ENCODE results near the gene PDE4B.

PDE4B gene

DNA sequence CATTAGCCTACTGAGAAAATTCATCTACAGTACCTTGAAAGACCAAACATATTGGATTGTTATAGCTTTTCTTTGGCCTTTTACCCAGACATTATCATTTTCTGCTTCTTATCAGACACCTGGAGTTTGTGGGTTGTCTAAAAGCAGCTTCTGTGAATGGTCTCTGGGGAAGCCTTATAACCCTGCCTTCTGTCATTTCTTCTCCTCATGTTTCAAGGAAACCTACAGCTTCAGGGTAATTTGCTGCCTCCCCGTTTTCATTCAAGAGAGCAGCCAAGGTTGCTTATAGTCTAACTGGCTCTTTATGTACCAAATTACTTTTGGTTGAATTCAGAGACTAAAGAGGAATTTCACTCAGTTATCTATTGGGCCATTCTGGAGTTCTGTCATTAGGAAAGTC is 453.0 kb downstream of the PDE4B start:
- no peaks in the 10 kb centered on the region for H3K9me3 ChIP-seq (ENCODE audit: control insufficient read depth in 5 of 5, low read length in 5 of 5)
- H3K4me1 ChIP-seq (ENCODE audit: control insufficient read depth in 5 of 5, insufficient read depth in 5 of 5, low read length in 5 of 5) = no peaks in the 10 kb centered on the region
- no peaks in the 10 kb centered on the region for H3K27me3 ChIP-seq (ENCODE audit: control insufficient read depth in 5 of 5, insufficient read depth in 4 of 5, low read length in 5 of 5)
- no peak overlapping the region for H3K27ac ChIP-seq (ENCODE audit: low read depth, low read length)
- H3K36me3 ChIP-seq (ENCODE audit: control insufficient read depth in 5 of 5, insufficient read depth in 5 of 5, low read length in 5 of 5) = no peaks in the 10 kb centered on the region
- H3K9ac ChIP-seq (ENCODE audit: low read length in 5 of 5) = no peak overlapping the region
- no peak overlapping the region for H3K4me3 ChIP-seq (ENCODE audit: low read depth in 1 of 5, low read length in 5 of 5)

DNA sequence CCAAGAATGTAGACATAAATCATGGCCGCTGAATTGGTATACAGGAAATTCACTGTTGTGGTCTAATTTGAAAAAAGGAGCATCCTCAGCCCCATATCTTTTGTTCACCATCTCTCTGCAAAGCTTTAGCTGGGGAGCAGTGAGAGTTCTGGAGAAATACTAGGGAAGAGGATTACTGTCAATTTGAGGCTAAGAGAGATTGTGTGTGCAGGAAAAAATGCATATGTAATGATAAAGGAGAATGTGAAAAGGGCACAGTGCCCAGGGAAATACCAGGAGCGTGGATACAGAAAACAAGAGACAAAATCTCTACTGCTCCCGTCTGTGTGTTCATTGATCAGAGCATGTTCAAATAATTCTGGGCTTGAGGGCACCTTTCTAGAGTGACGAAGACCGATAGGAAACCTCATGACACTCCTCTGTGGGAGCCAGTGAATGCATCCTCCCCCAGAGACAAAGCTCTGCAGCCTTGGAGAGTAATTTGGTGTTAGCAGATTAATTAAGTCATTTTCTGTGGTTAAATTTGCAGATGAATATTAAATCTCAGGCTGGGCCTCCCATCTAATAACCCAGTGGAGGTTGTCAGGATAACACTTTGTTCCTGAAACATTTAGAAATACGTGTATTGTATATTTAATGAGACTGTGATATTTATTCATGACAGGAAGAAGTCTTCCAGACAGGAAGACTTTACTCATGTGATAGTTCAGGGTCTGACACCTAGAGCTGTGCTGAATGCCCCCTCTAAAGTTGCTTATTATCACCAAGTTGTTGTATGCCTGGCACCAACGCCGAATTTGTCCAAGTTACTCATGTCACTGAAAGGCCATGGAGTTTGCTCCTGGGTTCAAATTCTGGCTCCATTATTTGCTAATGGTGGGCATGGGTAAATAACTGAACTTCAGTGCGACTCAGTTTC is 453.9 kb downstream of the PDE4B start:
- no peaks in the 10 kb centered on the region for H3K9me3 ChIP-seq (ENCODE audit: control insufficient read depth in 5 of 5, low read length in 5 of 5)
- no peaks in the 10 kb centered on the region for H3K27me3 ChIP-seq (ENCODE audit: control insufficient read depth in 5 of 5, insufficient read depth in 4 of 5, low read length in 5 of 5)
- H3K4me1 ChIP-seq (ENCODE audit: control insufficient read depth in 5 of 5, insufficient read depth in 5 of 5, low read length in 5 of 5) = no peaks in the 10 kb centered on the region
- H3K4me3 ChIP-seq (ENCODE audit: low read depth in 1 of 5, low read length in 5 of 5) = no peak overlapping the region
- no peak overlapping the region for H3K9ac ChIP-seq (ENCODE audit: low read length in 5 of 5)
- H3K27ac ChIP-seq (ENCODE audit: low read depth, low read length) = no peak overlapping the region
- no peaks in the 10 kb centered on the region for H3K36me3 ChIP-seq (ENCODE audit: control insufficient read depth in 5 of 5, insufficient read depth in 5 of 5, low read length in 5 of 5)

DNA sequence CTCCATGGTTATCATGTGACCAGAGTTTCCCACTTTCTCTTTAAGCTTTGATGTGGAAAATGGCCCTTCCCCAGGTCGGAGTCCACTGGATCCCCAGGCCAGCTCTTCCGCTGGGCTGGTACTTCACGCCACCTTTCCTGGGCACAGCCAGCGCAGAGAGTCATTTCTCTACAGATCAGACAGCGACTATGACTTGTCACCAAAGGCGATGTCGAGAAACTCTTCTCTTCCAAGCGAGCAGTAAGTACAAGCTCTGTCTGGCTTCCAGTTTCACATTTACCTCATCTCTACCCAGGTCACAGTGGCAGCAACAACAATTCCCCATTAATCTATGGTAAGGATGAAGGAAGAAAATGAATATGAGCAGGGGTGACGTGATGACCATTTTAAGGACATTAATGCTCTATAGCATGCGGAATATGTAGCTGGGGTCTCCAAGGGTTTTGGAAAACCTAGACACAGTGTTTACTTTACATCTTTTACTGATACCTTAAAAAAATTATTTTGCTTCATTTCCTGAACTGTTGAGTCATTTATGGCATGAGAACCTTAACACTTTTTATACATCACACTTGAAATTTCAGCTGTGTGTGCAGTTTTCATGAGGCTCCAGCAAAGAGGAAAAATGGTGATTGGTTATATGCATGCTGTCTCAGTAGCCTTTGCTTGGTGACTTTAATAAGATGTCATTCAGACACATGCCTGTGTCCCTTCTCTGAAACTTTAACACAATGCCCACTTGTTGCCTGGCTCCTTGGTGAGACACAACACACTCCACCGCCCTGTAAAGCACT is 454.9 kb downstream of the PDE4B start:
- no peaks in the 10 kb centered on the region for H3K9me3 ChIP-seq (ENCODE audit: control insufficient read depth in 5 of 5, low read length in 5 of 5)
- H3K27me3 ChIP-seq (ENCODE audit: control insufficient read depth in 5 of 5, insufficient read depth in 4 of 5, low read length in 5 of 5) = no peaks in the 10 kb centered on the region
- H3K4me3 ChIP-seq (ENCODE audit: low read depth in 1 of 5, low read length in 5 of 5) = no peak overlapping the region
- H3K4me1 ChIP-seq (ENCODE audit: control insufficient read depth in 5 of 5, insufficient read depth in 5 of 5, low read length in 5 of 5) = no peaks in the 10 kb centered on the region
- H3K9ac ChIP-seq (ENCODE audit: low read length in 5 of 5) = no peak overlapping the region
- H3K36me3 ChIP-seq (ENCODE audit: control insufficient read depth in 5 of 5, insufficient read depth in 5 of 5, low read length in 5 of 5) = no peaks in the 10 kb centered on the region
- no peak overlapping the region for H3K27ac ChIP-seq (ENCODE audit: low read depth, low read length)

DNA sequence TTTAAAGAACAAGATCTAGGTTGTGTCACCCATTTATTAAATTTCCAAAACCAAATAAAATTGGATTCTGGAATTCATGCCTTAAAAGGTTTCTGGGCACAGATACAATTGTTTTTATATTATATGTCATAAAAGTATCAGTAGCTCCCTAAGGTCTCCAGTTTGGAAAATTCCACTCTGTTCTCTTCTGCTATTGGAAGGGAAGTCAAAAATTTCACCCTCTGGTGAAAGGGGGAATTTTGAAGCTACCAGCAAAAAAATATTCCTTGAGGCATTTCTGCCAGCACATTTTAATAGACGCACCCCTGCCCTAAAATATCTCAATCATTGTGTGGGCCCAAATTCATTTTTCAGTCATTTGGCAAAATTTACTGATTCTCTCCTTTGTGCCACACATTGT is 455.6 kb downstream of the PDE4B start:
- no peaks in the 10 kb centered on the region for H3K4me1 ChIP-seq (ENCODE audit: control insufficient read depth in 5 of 5, insufficient read depth in 5 of 5, low read length in 5 of 5)
- H3K9ac ChIP-seq (ENCODE audit: low read length in 5 of 5) = no peak overlapping the region
- H3K27me3 ChIP-seq (ENCODE audit: control insufficient read depth in 5 of 5, insufficient read depth in 4 of 5, low read length in 5 of 5) = no peaks in the 10 kb centered on the region
- H3K4me3 ChIP-seq (ENCODE audit: low read depth in 1 of 5, low read length in 5 of 5) = no peak overlapping the region
- no peak overlapping the region for H3K27ac ChIP-seq (ENCODE audit: low read depth, low read length)
- H3K36me3 ChIP-seq (ENCODE audit: control insufficient read depth in 5 of 5, insufficient read depth in 5 of 5, low read length in 5 of 5) = no peaks in the 10 kb centered on the region
- H3K9me3 ChIP-seq (ENCODE audit: control insufficient read depth in 5 of 5, low read length in 5 of 5) = no peaks in the 10 kb centered on the region

DNA sequence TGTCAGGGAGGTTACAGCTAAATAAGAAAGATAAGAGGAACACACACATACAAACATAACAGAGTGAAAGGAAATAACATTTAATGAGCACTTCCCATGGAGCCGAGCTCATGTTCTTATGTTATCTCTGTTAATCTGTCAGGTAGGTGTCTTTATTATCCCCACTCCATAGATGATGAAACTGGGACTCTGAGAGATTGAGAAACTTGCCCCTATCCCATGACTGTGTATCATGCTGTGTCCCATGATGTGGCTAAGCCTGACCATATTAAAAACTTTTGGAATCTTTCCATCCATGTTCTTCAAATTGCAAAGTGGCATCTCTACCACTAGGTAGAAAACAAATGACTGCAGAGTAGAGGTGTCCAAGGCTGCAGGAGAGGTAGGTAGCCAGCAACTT is 456.1 kb downstream of the PDE4B start:
- Histone ChIP-seq H3K27ac (ENCODE audit: low read depth, low read length) (no peak overlapping the region), H3K4me1 (ENCODE audit: control insufficient read depth in 5 of 5, insufficient read depth in 5 of 5, low read length in 5 of 5) (no peaks in the 10 kb centered on the region)

DNA sequence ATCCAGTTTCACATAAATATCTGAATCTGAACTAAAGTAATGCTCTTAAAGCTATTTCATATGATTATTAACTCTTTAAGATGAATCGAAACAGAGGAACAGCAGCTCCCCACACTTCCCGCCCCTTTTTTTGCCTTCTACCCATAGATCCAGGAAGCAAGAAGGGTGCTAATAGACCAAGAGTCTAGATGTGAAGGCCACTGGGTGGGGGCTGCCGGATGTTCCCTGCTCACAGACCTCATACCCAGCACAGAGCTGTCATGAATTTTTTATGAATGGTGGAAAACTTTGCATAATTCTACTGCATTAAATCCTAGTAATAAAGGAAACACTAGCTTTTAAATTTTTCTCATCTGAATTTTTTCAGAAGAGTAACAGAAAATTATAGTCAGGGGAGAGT is 457.4 kb downstream of the PDE4B start:
- Histone ChIP-seq H3K27me3 (ENCODE audit: control insufficient read depth in 5 of 5, insufficient read depth in 4 of 5, low read length in 5 of 5) (no peaks in the 10 kb centered on the region), H3K36me3 (ENCODE audit: control insufficient read depth in 5 of 5, insufficient read depth in 5 of 5, low read length in 5 of 5) (no peaks in the 10 kb centered on the region), H3K4me3 (ENCODE audit: low read depth in 1 of 5, low read length in 5 of 5) (no peak overlapping the region), H3K4me1 (ENCODE audit: control insufficient read depth in 5 of 5, insufficient read depth in 5 of 5, low read length in 5 of 5) (no peaks in the 10 kb centered on the region), H3K9me3 (ENCODE audit: control insufficient read depth in 5 of 5, low read length in 5 of 5) (no peaks in the 10 kb centered on the region), H3K9ac (ENCODE audit: low read length in 5 of 5) (no peak overlapping the region), H3K27ac (ENCODE audit: low read depth, low read length) (no peak overlapping the region)

More for the DNA sequence above, 456.1 kb downstream of the PDE4B start:
- Histone ChIP-seq H3K9me3 (ENCODE audit: control insufficient read depth in 5 of 5, low read length in 5 of 5) (no peaks in the 10 kb centered on the region), H3K4me3 (ENCODE audit: low read depth in 1 of 5, low read length in 5 of 5) (no peak overlapping the region), H3K36me3 (ENCODE audit: control insufficient read depth in 5 of 5, insufficient read depth in 5 of 5, low read length in 5 of 5) (no peaks in the 10 kb centered on the region), H3K9ac (ENCODE audit: low read length in 5 of 5) (no peak overlapping the region), H3K27me3 (ENCODE audit: control insufficient read depth in 5 of 5, insufficient read depth in 4 of 5, low read length in 5 of 5) (no peaks in the 10 kb centered on the region)

DNA sequence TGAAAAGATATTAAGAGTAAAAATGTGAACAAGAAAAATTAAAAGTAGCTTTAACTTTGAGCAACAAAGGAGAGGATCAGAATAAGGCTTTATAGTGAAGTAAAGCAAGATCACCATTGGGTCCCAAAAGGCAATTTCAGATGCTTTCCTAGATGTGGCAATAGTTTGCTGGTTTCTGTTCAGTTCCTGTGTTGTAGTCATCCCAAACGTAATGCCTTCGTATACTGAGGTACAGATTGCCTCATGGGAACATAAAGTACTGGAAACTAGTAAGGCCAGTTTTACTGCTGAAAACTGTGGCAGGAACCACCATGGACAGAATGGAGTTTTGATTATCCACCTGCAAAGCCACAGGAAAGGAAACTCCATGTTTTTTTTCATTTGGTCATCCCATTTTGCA is 457.8 kb downstream of the PDE4B start:
- Histone ChIP-seq H3K27ac (ENCODE audit: low read depth, low read length) (no peak overlapping the region), H3K9ac (ENCODE audit: low read length in 5 of 5) (no peak overlapping the region), H3K36me3 (ENCODE audit: control insufficient read depth in 5 of 5, insufficient read depth in 5 of 5, low read length in 5 of 5) (no peaks in the 10 kb centered on the region), H3K27me3 (ENCODE audit: control insufficient read depth in 5 of 5, insufficient read depth in 4 of 5, low read length in 5 of 5) (no peaks in the 10 kb centered on the region), H3K9me3 (ENCODE audit: control insufficient read depth in 5 of 5, low read length in 5 of 5) (no peaks in the 10 kb centered on the region), H3K4me1 (ENCODE audit: control insufficient read depth in 5 of 5, insufficient read depth in 5 of 5, low read length in 5 of 5) (no peaks in the 10 kb centered on the region), H3K4me3 (ENCODE audit: low read depth in 1 of 5, low read length in 5 of 5) (no peak overlapping the region)

DNA sequence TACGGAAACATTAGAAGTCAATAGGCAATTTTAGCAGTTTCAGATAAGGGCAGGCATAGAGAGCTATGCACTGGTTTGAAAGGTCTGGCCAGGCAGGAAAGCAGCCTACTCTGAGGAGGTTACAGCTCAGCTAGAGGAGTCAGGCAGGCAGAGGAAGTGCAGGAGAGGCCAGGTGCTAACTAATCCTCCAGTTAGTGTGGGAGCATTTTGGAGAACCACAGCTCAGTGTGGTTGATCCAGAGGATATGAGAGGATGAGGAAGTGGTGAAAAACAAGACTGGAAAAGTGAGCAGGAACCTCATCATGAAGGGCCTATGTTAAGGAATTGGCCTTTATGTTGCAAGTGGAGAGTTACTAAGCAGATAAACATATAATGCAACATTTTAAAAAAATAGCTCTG is 458.9 kb downstream of the PDE4B start:
- peaks cover 0 to 2% (median 0%) of the 10 kb centered on the region in 5 donors for H3K4me1 ChIP-seq (ENCODE audit: control insufficient read depth in 5 of 5, insufficient read depth in 5 of 5, low read length in 5 of 5)
- H3K9ac ChIP-seq (ENCODE audit: low read length in 5 of 5) = no peak overlapping the region
- H3K27ac ChIP-seq (ENCODE audit: low read depth, low read length) = no peak overlapping the region
- H3K9me3 ChIP-seq (ENCODE audit: control insufficient read depth in 5 of 5, low read length in 5 of 5) = no peaks in the 10 kb centered on the region
- no peaks in the 10 kb centered on the region for H3K27me3 ChIP-seq (ENCODE audit: control insufficient read depth in 5 of 5, insufficient read depth in 4 of 5, low read length in 5 of 5)
- H3K36me3 ChIP-seq (ENCODE audit: control insufficient read depth in 5 of 5, insufficient read depth in 5 of 5, low read length in 5 of 5) = no peaks in the 10 kb centered on the region
- no peak overlapping the region for H3K4me3 ChIP-seq (ENCODE audit: low read depth in 1 of 5, low read length in 5 of 5)

DNA sequence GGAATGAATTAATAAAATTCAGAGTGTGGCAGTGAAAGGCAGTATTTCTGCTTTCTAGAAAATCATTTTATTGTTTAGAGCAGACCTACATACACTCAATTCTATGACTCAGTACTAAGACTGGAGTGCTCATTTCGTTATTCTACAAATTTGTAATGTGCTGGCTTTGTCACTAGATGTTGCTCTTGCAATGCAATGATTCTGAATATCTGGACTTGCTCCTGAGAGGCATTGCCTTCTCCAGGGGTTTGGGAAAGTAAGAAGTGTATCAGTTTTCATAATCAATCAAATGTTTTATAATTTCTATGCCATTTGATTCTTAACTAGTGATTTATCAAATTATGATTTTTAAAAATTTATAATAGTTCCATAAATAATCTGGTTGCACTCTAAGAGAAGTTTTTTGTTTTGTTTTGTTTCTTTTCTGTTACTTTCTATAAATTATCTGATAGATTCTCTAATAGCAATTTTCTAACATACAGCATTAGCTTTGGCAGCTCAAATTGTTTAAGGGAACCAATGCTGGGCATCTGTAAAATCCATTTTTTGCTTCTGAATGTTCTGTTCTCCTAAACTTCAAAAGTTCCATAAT is 460.7 kb downstream of the PDE4B start:
- Histone ChIP-seq H3K4me1 (ENCODE audit: control insufficient read depth in 5 of 5, insufficient read depth in 5 of 5, low read length in 5 of 5) (peaks cover 0 to 12% (median 0%) of the 10 kb centered on the region in 5 donors), H3K36me3 (ENCODE audit: control insufficient read depth in 5 of 5, insufficient read depth in 5 of 5, low read length in 5 of 5) (no peaks in the 10 kb centered on the region), H3K4me3 (ENCODE audit: low read depth in 1 of 5, low read length in 5 of 5) (no peak overlapping the region), H3K27me3 (ENCODE audit: control insufficient read depth in 5 of 5, insufficient read depth in 4 of 5, low read length in 5 of 5) (no peaks in the 10 kb centered on the region), H3K9ac (ENCODE audit: low read length in 5 of 5) (no peak overlapping the region), H3K9me3 (ENCODE audit: control insufficient read depth in 5 of 5, low read length in 5 of 5) (no peaks in the 10 kb centered on the region), H3K27ac (ENCODE audit: low read depth, low read length) (no peak overlapping the region)

DNA sequence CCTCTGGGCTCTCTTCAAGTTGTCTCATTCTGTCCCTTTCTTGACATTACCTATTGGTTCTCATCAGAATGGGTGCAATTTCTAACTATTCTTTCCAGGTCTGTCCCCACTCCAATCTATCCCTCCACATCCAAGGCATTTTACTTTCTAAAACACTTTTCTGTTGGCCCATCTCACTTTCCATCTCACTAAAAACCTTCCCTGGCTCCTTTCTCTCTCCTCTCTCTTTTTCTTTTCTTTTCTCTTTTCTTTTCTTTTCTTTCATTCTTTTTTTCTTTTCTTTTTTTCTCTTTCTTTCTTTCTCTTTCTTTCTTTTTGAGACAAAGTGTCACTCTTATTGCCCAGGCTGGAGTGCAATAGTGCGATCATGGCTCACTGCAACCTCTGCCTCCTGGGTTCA is 462.1 kb downstream of the PDE4B start:
- Histone ChIP-seq H3K9me3 (ENCODE audit: control insufficient read depth in 5 of 5, low read length in 5 of 5) (no peaks in the 10 kb centered on the region), H3K36me3 (ENCODE audit: control insufficient read depth in 5 of 5, insufficient read depth in 5 of 5, low read length in 5 of 5) (no peaks in the 10 kb centered on the region), H3K27me3 (ENCODE audit: control insufficient read depth in 5 of 5, insufficient read depth in 4 of 5, low read length in 5 of 5) (no peaks in the 10 kb centered on the region), H3K4me1 (ENCODE audit: control insufficient read depth in 5 of 5, insufficient read depth in 5 of 5, low read length in 5 of 5) (peaks cover 0 to 12% (median 0%) of the 10 kb centered on the region in 5 donors), H3K27ac (ENCODE audit: low read depth, low read length) (no peak overlapping the region), H3K4me3 (ENCODE audit: low read depth in 1 of 5, low read length in 5 of 5) (no peak overlapping the region), H3K9ac (ENCODE audit: low read length in 5 of 5) (no peak overlapping the region)
